NCI-H524 (cell line): ENCODE data around the gene STX1B.

Experiments
- DNase-seq, 2 experiments: peaks; one replicate each; lab custom pipeline; 2025; lab: John Stamatoyannopoulos, UW

The STX1B gene

GRCh38 chr16:30996324-30996984, 14.0 kb downstream of the STX1B start:
- no peak for DNase-seq

GRCh38 chr16:30995927-30996323, 14.5 kb downstream of the STX1B start:
- no peak for DNase-seq

- DNase-seq: no peak
These were observed 17.3 kb downstream of the STX1B start for GRCh38 chr16:30992931-30993816.

- no peak for DNase-seq
These were observed 18.1 kb downstream of the STX1B start for GRCh38 chr16:30992276-30992780.

- DNase-seq: no peak
These were observed 19.4 kb downstream of the STX1B start for GRCh38 chr16:30991052-30991451.

- DNase-seq: no peak
These were observed 20.3 kb downstream of the STX1B start for GRCh38 chr16:30990105-30990504.

- DNase-seq: no peak
These were observed 20.9 kb downstream of the STX1B start for GRCh38 chr16:30989469-30990047.

GRCh38 chr16:30987581-30988190, 22.8 kb downstream of the STX1B start:
- DNase-seq: no peak

- no peak for DNase-seq
These were observed 24.1 kb downstream of the STX1B start for GRCh38 chr16:30986129-30986991.

GRCh38 chr16:30985401-30986128, 24.9 kb downstream of the STX1B start:
- peak; percentile 62 to 75 for DNase-seq

- peak; percentile 63 to 75 for DNase-seq
These were observed 25.6 kb downstream of the STX1B start, which contains the start of gene HSD3B7 for GRCh38 chr16:30984669-30985400. Gene HSD3B7, plus strand, starts transcription at chr16:30985207. Its CDS starts 452 bp downstream, at chr16:30985659.

GRCh38 chr16:30983898-30984610, 26.4 kb downstream of the STX1B start:
- DNase-seq: no peak

- DNase-seq: no peak
These were observed 27.0 kb downstream of the STX1B start for GRCh38 chr16:30983289-30983889.

GRCh38 chr16:30982548-30983288, 27.7 kb downstream of the STX1B start:
- DNase-seq: no peak

- no peak for DNase-seq
These were observed 29.5 kb downstream of the STX1B start for GRCh38 chr16:30980959-30981358.

- no peak for DNase-seq
These were observed 30.0 kb downstream of the STX1B start for GRCh38 chr16:30980434-30980833.

GRCh38 chr16:30980023-30980371, 30.4 kb downstream of the STX1B start:
- no peak for DNase-seq
